IMR-90 (cell line): Measurements from ENCODE around the gene CERS6. TPM values are rescaled to one million over a fixed set of nuclear protein-coding genes. Genes with fewer than 3 reads are reported as not detected.

Experiments used
- ATAC-seq: fragments of 200-7000 bp; cut with Tn5 transposase; 2 replicates; pipeline ENCODE4 v1.9.1; 2020; ENCODE audit warnings: low read depth, mild to moderate bottlenecking, moderate library complexity
- BruUV-seq: library from RNA; stranded (reverse); fragments of 400-500 nt; replicated peaks from 2 replicates; lab custom pipeline; 2021; lab: Mats Ljungman, UMichigan
- CTCF ChIA-PET: fragments of 300-600 bp; formaldehyde crosslinking; extraction: SDS; loops from one replicate; lab custom pipeline; 2021; ENCODE audit warnings: antibody characterized with exemption; lab: Yijun Ruan, JAX
- POLR2A ChIA-PET: fragments of 300-600 bp; sonication (Branson Sonifier 250); formaldehyde crosslinking; loops from one replicate; lab custom pipeline; 2022; ENCODE audit warnings: antibody characterized with exemption; ENCODE audit not compliant: unreplicated experiment; lab: Charles Lee
- DNase-seq: peaks from one replicate; pipeline ENCODE4 v3.0.0; 2013
- H2AFZ ChIP-seq: replicated peaks from 2 replicates; pipeline ENCODE3; 2013; ENCODE audit warnings: low read length, mild to moderate bottlenecking; ENCODE audit not compliant: poor library complexity
- H2AK5ac ChIP-seq: 2 replicates; pipeline ENCODE4 v1.6.1; 2013; ENCODE audit warnings: low read depth, low read length, inconsistent platforms
- H2AK9ac ChIP-seq: replicated peaks from 2 replicates; pipeline ENCODE3; 2013; ENCODE audit warnings: mild to moderate bottlenecking, low read depth, low read length, moderate library complexity; ENCODE audit not compliant: poor library complexity
- H2BK120ac ChIP-seq: 2 replicates; pipeline ENCODE4 v1.6.1; 2013; ENCODE audit warnings: low read depth, low read length, inconsistent platforms
- H2BK15ac ChIP-seq: 3 replicates; pipeline ENCODE4 v1.6.1; 2013; ENCODE audit warnings: low read depth, low read length, inconsistent platforms
- H2BK20ac ChIP-seq: 2 replicates; pipeline ENCODE4 v1.6.1; 2013; ENCODE audit warnings: low read depth, mild to moderate bottlenecking, inconsistent platforms, low read length, moderate library complexity
- H2BK5ac ChIP-seq: 2 replicates; pipeline ENCODE4 v1.6.1; 2013; ENCODE audit warnings: mild to moderate bottlenecking, low read depth, low read length, inconsistent platforms; ENCODE audit not compliant: poor library complexity, severe bottlenecking
- H3K14ac ChIP-seq: replicated peaks from 2 replicates; pipeline ENCODE4 v1.6.1; 2013; ENCODE audit warnings: low read depth, low read length, inconsistent platforms
- H3K18ac ChIP-seq: 2 replicates; pipeline ENCODE4 v1.6.1; 2013; ENCODE audit warnings: low read depth, low read length, control low read depth
- H3K23ac ChIP-seq: 2 replicates; pipeline ENCODE4 v1.6.1; 2013; ENCODE audit warnings: low read depth, low read length, inconsistent platforms
- H3K27ac ChIP-seq: 2 replicates; pipeline ENCODE4 v1.5.1; 2013; ENCODE audit warnings: mild to moderate bottlenecking, control low read depth, low read length; ENCODE audit not compliant: insufficient read depth
- H3K27me3 ChIP-seq: 2 replicates; pipeline ENCODE4 v1.6.1; 2013; ENCODE audit warnings: low read length; ENCODE audit not compliant: control insufficient read depth, insufficient read depth
- H3K36me3 ChIP-seq: 2 replicates; pipeline ENCODE4 v1.6.1; 2013; ENCODE audit warnings: low read length, mixed read lengths; ENCODE audit not compliant: control insufficient read depth, insufficient read depth
- H3K4ac ChIP-seq: 2 replicates; pipeline ENCODE4 v1.6.1; 2013; ENCODE audit warnings: low read depth, low read length, inconsistent platforms
- H3K4me1 ChIP-seq: 2 replicates; pipeline ENCODE4 v1.6.1; 2013; ENCODE audit warnings: low read length, mixed read lengths; ENCODE audit not compliant: control insufficient read depth, insufficient read depth
- H3K4me2 ChIP-seq: 2 replicates; pipeline ENCODE4 v1.6.1; 2013; ENCODE audit warnings: low read depth, mild to moderate bottlenecking, control low read depth, low read length, moderate library complexity
- H3K4me3 ChIP-seq: 2 replicates; pipeline ENCODE4 v1.5.1; 2013; ENCODE audit warnings: low read depth, mild to moderate bottlenecking, control low read depth, low read length, moderate library complexity; ENCODE audit not compliant: insufficient read depth
- H3K56ac ChIP-seq: 2 replicates; pipeline ENCODE4 v1.6.1; 2013; ENCODE audit warnings: low read length, inconsistent platforms; ENCODE audit not compliant: insufficient read depth; ENCODE audit errors: extremely low read depth
- H3K79me1 ChIP-seq, 2 experiments: 2 replicates each; pipeline ENCODE4 v1.6.1; 2013; ENCODE audit warnings: low read length in 2 of 2, inconsistent platforms in 1 of 2, low read depth in 1 of 2
- H3K9ac ChIP-seq: 2 replicates; pipeline ENCODE4 v1.6.1; 2013; ENCODE audit warnings: low read depth, low read length, control low read depth
- H3K9me1 ChIP-seq: 2 replicates; pipeline ENCODE4 v1.6.1; 2013; ENCODE audit warnings: low read length, inconsistent platforms; ENCODE audit not compliant: insufficient read depth
- H3K9me3 ChIP-seq: 2 replicates; pipeline ENCODE4 v1.6.1; 2013; ENCODE audit warnings: low read length; ENCODE audit not compliant: control insufficient read depth, insufficient read depth
- H4K20me1 ChIP-seq: 2 replicates; pipeline ENCODE4 v1.6.1; 2013; ENCODE audit warnings: low read length, inconsistent platforms; ENCODE audit not compliant: insufficient read depth
- H4K5ac ChIP-seq: 2 replicates; pipeline ENCODE4 v1.6.1; 2013; ENCODE audit warnings: mild to moderate bottlenecking, low read depth, low read length, control low read depth
- H4K8ac ChIP-seq, 2 experiments: 2 replicates each; pipeline ENCODE4 v1.6.1; 2013; ENCODE audit warnings: low read depth in 2 of 2, low read length in 2 of 2, control low read depth in 1 of 2, inconsistent platforms in 1 of 2
- H4K91ac ChIP-seq: 2 replicates; pipeline ENCODE4 v1.6.1; 2013; ENCODE audit warnings: low read depth, low read length, inconsistent platforms; ENCODE audit not compliant: insufficient read depth
- BHLHE40 ChIP-seq: fragments of 150-350 bp; IDR thresholded peaks from 2 replicates; pipeline ENCODE4 v1.6.1; 2016; ENCODE audit warnings: mild to moderate bottlenecking, low read depth, low read length
- CEBPB ChIP-seq: IDR thresholded peaks from 2 replicates; pipeline ENCODE4 v1.6.1; 2012; ENCODE audit warnings: low read depth, low read length, improper control_type of control experiment
- CHD1 ChIP-seq: IDR thresholded peaks from 2 replicates; pipeline ENCODE4 v1.6.1; 2012; ENCODE audit warnings: low read depth, low read length, improper control_type of control experiment
- CTCF ChIP-seq: conservative IDR thresholded peaks from 2 replicates; pipeline ENCODE4 v1.5.1; 2012; ENCODE audit warnings: mild to moderate bottlenecking, low read depth, low read length, improper control_type of control experiment
- ELK1 ChIP-seq: fragments of 150-350 bp; IDR thresholded peaks from 2 replicates; pipeline ENCODE4 v1.6.1; 2016; ENCODE audit warnings: low read depth, mild to moderate bottlenecking, low read length, moderate library complexity, borderline replicate concordance
- FOS ChIP-seq: fragments of 150-350 bp; IDR thresholded peaks from 2 replicates; pipeline ENCODE4 v1.6.1; 2016; ENCODE audit warnings: low read depth, low read length
- MAZ ChIP-seq: IDR thresholded peaks from 2 replicates; pipeline ENCODE4 v1.6.1; 2012; ENCODE audit warnings: low read depth, mild to moderate bottlenecking, low read length, improper control_type of control experiment, moderate library complexity, borderline replicate concordance
- NFE2L2 ChIP-seq: fragments of 150-350 bp; IDR thresholded peaks from 2 replicates; pipeline ENCODE4 v1.6.1; 2016; ENCODE audit warnings: low read depth, mild to moderate bottlenecking, low read length
- POLR2A ChIP-seq: IDR thresholded peaks from 2 replicates; pipeline ENCODE4 v1.6.1; 2012; ENCODE audit warnings: mild to moderate bottlenecking, low read depth, low read length
- RAD21 ChIP-seq: IDR thresholded peaks from 2 replicates; pipeline ENCODE4 v1.6.1; 2012; ENCODE audit warnings: low read length, improper control_type of control experiment
- RCOR1 ChIP-seq: IDR thresholded peaks from 2 replicates; pipeline ENCODE4 v1.6.1; 2012; ENCODE audit warnings: mild to moderate bottlenecking, low read length, improper control_type of control experiment; ENCODE audit not compliant: insufficient replicate concordance
- RFX5 ChIP-seq: IDR thresholded peaks from 2 replicates; pipeline ENCODE4 v1.8.0; 2012; ENCODE audit warnings: low read depth, mild to moderate bottlenecking, low read length, moderate library complexity
- SMC3 ChIP-seq: fragments of 150-350 bp; IDR thresholded peaks from 2 replicates; pipeline ENCODE4 v1.6.1; 2016; ENCODE audit warnings: low read depth, mild to moderate bottlenecking, antibody characterized with exemption, low read length, moderate library complexity
- USF2 ChIP-seq: fragments of 150-350 bp; IDR thresholded peaks from 2 replicates; pipeline ENCODE4 v1.6.1; 2017; ENCODE audit warnings: mild to moderate bottlenecking, antibody characterized with exemption, low read length, low read depth
- WGBS, 2 experiments: methylation state at CpG; one replicate each; pipeline versions ENCODE4 v1.1.5 to v1.1.7; 2013; ENCODE audit warnings: missing lambda C conversion rate in 2 of 2; ENCODE audit not compliant: insufficient read length in 1 of 2; ENCODE audit errors: extremely low coverage in 2 of 2; 5-methylcytosine and 5-hydroxymethylcytosine counted together
- dilution Hi-C: fragments of 300-500 bp; cut with HindIII; formaldehyde crosslinking; loops from one replicate; pipeline ENCODE4 v1.14.3; 2018; ENCODE audit warnings: low sequenced_read_pairs; ENCODE audit not compliant: unreplicated experiment
- in situ Hi-C: fragments of 300-500 bp; cut with MboI; formaldehyde crosslinking; loops from 3 replicates; pipeline ENCODE4 v1.14.3; 2019; ENCODE audit warnings: low sequenced_read_pairs, inconsistent platforms, mixed read lengths
- intact Hi-C: fragments of 100-400 bp; cut with micrococcal nuclease; formaldehyde crosslinking; loops from 2 replicates; pipeline ENCODE4 v1.10.0; 2022
- polyA plus RNA-seq, 3 experiments: library from polyadenylated mRNA; depleted of rRNA; stranded (reverse); fragments of >200 nt; gene quantifications; 2 replicates each; pipeline ENCODE4 v1.2.3, GENCODE V29; 2012; ENCODE audit warnings: low replicate concordance in 1 of 3
- total RNA-seq: library from RNA; depleted of rRNA; stranded (reverse); fragments of >200 nt; gene quantifications from 2 replicates; pipeline ENCODE4 v1.2.3, GENCODE V29; 2012

The CERS6 gene
- total and polyA plus RNA-seq, 2 of the 4 experiments (the other 2 are of a cell fraction), result 2.1 to 5.7 TPM

GRCh38 chr2:168798888-168799410 is 342.9 kb downstream of the CERS6 start:
- Histone ChIP-seq H4K8ac (no peak overlapping the region), H3K79me1 (no peaks in the 10 kb centered on the region), H4K20me1 (no peaks in the 10 kb centered on the region), H3K56ac (no peak overlapping the region), H3K27me3 (no peaks in the 10 kb centered on the region; the same call in 1 of the 2 replicates), H3K9ac (no peak overlapping the region), H3K9me1 (no peaks in the 10 kb centered on the region), H3K18ac (no peak overlapping the region), H2AFZ (no peak overlapping the region), H2BK5ac (no peak overlapping the region), H3K4me3 (no peak overlapping the region), H3K9me3 (no peaks in the 10 kb centered on the region), H3K14ac (no peak overlapping the region), H4K91ac (no peak overlapping the region), H2BK20ac (no peak overlapping the region), H3K4me1 (peaks cover 5% of the 10 kb centered on the region; the same call in 1 of the 2 replicates), H4K5ac (no peak overlapping the region), H2BK120ac (no peak overlapping the region), H3K4me2 (no peak overlapping the region), H3K27ac (no peak overlapping the region), H2AK5ac (no peak overlapping the region), H3K4ac (no peak overlapping the region), H2BK15ac (no peak overlapping the region), H3K23ac (no peak overlapping the region), H2AK9ac (no peak overlapping the region), H3K36me3 (no peaks in the 10 kb centered on the region)
- no CpG with 5 or more reads among the region's 1 CpG for WGBS, 2 experiments
- ChIA-PET POLR2A (no interaction called here), CTCF (no interaction called here)
- TF ChIP-seq RFX5 (no peak), USF2 (no peak), RAD21 (no peak), CTCF (no peak), FOS (no peak), ELK1 (no peak), CHD1 (no peak), MAZ (no peak), RCOR1 (no peak), BHLHE40 (no peak), NFE2L2 (no peak), POLR2A (no peak), CEBPB (no peak), SMC3 (no peak)
- in situ Hi-C loops (no loop called here), dilution Hi-C loops (no loop called here), intact Hi-C loops (no loop called here)
- DNase-seq (no peak), ATAC-seq (no peak)
- BruUV-seq, result no TSS peak
